DMS153 (cell line): ENCODE results near the gene OR10P1.

ENCODE experiments used
- DNase-seq: peaks from one replicate; lab custom pipeline; 2025; lab: John Stamatoyannopoulos, UW

Gene OR10P1

DNA sequence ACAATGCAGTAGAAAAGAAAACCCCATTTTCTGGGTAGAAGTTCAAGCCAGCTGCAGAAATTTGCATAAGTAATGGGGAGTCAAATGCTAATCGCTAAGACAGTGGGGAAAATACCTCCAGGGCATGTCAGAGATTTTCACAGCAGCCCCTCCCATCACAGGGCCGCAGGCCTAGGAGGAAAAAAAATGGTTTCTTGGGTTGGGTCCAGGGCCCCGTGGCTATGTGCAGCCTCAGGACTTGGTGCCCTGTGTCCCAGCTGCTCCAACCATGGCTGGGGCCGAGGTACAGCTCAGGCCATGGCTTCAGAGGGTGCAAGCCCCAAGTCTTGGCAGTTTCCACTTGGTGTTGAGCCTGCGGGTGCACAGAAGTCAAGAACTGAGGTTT is 14.6 kb downstream of the OR10P1 start:
- no peak for DNase-seq

DNA sequence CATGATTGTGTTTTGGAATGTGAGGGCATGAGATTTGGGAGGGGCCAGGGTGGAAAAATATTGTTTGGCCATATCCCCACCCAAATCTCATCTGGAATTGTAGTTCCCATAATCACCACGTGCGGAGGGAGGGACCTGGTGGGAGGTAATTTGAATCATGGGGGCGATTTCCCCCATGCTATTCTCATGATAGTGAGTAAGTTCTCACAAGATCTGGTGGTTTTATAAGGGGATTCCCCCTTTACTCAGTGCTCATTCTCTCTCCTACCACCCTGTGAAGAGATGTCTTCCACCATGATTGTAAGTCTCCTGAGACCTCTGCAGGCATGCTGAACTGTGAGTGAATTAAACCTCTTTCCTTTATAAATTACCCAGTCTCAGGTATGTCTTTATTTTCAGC is 15.7 kb downstream of the OR10P1 start:
- DNase-seq = no peak

DNA sequence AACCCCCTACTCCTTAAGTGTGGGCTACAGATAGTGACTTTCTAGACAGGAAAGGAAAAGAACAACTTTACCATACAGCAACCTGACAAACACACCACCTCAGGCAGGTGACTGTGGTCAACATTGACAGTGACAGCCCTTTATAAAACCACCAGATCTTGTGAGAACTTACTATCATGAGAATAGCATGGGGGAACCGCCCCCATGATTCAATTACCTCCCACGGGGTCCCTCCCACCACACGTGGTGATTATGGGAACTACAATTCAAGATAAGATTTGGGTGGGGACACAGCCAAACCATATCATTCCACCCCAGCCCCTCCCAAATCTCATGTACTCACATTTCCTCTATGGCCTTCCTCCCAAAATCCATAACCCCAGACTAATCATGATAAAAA is 16.3 kb downstream of the OR10P1 start:
- no peak for DNase-seq

DNA sequence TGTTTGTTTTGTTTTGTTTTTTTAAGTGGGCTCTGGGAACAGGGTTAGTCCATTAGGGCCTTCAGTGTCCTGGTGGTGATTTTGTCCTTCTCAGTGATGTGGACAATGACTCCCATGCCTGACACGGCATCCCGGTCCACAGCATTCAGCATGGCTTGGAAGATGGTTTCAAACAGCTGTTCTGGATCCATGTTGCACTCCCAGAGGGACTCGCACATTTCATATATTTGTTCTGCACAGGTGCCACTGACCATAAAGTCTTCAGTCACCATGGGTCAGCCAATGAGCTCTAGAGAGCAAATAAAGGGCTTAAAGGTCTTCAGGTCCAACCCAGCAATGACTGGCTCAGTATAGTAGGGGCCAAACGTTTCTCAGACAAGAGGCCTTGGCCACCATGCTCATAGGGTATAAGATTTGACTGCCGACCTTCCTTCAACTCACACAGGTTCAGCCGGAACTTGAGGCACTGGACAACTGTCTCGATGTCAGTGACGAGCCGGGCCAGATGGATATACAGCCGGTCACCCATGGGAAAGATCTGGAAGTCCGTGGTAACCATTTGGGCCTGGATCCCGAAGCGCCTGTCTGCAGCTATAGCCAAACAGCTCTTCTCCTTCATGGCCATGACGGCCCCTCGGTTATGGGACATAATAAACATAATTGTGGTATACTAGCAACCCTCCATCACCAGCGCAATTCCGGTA is 18.0 kb downstream of the OR10P1 start:
- no peak for DNase-seq

DNA sequence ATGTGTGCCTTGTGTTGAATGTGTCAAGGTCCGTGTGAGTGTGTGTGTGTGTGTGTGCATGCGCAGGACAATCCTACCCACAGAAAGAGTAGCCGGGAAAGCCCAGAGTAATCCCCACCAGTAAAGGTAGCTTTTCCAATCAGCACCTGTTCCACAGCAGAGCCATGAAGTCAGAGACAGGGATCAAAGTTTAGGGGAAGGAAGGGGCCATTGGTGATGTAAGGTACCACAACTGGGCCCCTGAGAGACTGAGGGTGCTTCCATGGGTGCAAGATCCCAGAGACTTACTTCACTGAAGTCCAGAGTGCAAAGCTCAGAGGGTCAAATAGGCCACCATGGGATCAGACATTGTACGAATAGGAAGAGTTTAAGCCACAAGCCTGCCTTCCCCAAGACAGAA is 20.5 kb downstream of the OR10P1 start:
- DNase-seq = no peak

DNA sequence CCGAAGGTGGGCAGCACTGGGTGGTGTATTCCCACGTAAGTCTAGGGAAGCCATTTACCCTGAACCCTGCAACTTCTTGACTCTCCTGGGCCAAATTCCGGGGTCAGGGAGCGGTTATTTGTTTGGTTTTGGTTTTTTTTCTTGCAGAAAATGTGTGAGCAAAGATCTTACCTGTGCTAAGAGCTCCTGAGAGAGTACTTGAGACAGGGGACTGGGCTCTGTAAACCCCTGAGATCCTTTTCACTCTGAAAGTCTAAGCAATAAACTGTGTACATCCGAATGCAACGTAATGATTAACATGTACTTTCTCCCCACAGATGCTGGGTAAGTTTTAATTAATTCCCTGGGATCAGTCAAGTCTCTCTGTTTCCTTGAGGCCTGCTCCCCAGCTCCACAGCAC is 21.5 kb downstream of the OR10P1 start:
- no peak for DNase-seq

DNA sequence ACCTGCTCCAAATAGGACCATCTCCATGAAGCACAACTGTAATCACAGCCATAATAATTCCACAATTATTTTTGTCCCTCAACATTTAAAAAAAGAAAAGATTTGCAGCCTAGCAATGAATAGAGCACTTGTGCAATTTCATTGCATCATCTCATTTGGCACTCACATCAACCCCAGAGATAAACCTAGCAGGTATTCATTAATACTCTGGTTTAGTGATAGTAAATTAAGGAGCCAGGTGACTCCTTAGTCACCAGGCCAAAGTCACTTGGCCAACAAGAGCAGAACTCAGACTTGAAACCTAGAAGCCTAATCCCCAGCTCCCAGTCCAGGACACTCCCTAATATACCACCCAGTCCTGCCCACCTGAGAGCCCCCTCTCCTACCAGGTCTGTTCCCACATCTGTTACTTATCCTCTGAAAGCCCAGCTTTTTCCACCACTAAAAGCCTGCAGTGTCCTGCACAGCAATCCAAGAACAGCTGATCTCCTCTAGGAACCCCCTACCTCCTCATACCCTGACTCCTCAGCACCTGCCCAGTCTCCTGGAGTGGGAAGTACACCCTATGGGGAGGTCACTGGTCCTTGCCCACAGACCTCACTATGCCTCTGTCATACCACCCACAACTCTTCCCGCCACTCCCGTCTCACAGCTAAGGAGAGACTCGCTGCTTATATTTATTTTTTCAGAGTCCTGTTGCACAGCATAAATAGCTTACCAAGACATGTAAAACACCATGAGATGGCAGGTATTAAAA is 22.1 kb downstream of the OR10P1 start:
- no peak for DNase-seq

DNA sequence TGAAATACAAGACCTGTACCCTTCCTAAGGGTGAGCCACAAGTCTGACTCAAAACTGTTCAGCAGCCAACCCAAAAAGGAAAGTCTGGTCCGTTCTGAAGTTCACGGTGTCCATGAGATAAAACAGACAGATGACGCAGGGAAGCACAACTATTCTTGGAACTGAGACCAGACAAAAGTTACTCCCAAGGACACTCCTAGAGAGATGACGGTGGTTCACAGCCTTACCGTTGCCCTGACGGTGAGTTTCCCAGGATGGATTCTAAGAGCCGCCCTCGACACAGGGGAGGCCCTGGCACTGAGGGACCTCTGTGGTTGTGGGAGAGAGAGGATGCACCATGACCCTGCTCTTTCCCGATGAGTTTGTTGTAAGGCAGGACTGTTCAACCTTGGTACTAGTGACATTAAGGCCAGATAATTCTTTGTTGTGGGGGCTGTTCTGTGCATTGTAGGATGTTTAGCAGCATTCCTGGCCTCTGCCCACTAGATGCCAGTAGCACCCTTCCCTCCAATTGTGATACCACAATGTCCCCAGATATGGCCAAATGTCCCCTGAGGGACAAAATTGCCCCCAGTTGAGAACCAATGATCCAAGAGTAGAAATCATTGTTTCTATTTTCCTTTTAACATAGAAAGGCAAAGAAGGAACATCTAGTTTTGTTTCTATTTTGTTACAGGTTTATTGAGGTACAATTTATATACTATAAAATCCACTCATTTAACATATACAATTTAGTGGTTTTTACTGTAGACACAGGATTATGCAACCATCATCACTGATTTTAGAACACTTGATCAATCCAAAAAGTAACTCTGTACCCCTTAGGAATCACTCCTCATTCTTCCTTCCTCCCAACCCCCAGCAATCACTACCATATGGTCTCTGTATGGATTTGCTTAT is 23.0 kb downstream of the OR10P1 start:
- DNase-seq = no peak

DNA sequence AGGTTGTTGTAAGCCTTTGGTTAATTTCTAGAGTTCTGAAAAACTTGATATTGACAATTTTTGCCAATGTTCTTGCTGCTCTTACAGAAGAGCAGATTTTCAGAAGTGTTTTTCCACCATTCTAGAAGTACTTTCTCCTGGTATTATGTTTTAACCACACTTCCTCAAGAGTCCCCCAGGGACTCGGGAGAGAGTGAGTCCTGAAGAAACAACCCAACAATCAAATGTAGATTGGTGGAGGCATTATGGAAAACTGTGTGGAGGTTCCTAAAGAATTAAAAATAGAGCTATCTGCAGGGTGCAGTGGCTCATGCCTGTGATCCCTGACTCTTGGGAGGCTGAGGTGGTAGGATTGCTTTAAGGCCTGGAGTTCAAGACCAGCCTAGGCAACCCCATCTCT is 26.7 kb downstream of the OR10P1 start:
- no peak for DNase-seq

DNA sequence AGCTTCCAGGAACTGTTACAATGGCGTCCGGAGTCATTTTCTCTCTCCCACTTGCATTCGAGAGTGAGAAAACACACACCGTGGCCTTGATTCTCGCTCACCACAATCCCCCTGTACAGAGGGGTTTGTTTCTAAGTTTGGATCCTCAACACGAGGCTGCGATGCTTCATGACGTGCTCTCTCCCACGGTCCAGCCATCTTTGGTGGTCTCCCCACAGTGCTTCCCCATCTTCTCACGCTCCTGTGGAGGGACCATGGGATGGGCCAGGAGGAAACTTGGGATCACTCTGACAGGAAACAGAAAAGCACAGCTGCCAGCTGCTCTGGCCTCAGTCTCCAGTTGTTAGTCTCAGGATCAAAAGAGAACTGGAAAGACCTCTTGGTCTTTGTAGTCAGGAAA is 28.1 kb downstream of the OR10P1 start:
- DNase-seq = no peak

DNA sequence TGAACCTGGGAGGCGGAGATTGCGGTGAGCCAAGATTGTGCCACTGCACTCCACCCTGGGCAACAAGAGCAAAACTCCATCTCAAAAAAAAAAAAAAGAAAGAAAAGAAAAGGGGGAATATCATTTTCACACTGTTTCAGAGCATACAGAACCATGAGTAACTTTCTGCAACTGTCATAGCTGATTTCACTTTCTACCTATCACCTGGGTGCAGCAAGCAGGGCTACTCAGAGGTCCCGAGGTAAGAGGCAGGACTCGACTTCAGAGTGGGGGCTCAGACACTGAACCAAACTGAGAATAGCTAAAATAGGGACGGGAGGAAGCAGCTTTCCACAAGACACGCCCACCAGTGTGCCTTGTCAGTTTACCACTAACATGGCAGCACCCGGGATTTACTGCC is 29.8 kb downstream of the OR10P1 start:
- no peak for DNase-seq

DNA sequence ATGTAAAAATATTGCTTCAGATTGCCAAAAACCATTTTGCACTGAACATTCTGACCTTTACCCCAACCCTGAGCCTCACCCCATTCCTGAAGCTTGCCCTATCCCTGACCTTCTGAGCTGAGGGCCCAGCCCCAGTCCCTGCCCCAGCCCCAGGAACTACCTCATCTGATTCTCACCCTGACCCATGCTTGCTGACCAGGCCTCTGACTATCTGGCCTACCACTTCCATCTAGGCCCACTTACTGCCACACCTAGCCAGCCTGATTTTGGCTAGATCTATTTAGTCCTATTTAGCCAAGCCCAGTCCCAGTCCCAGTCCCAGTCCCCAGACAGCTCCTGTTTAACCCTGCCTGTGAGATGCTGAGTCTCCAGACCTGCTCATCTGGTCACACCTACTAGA is 33.6 kb downstream of the OR10P1 start:
- no peak for DNase-seq

DNA sequence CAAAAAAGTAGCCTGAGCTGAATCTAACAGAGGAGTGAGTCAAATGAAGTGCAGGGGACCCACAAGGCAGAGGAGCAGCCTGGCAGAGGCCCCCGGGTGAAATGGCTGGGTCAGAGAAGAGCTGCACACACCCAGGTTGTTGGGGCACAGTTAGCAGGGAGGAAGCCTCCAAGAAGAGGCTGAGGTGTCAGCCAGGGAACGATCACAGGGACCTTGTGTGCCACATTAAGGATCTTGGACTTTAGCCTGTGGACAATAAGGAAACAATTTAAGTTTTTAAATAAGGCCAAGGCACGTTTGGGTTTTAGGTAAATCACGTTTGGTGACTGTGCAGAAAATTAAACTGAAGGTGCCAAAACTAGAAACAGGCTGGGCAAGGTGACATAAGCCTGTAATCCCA is 35.1 kb downstream of the OR10P1 start:
- DNase-seq = no peak

DNA sequence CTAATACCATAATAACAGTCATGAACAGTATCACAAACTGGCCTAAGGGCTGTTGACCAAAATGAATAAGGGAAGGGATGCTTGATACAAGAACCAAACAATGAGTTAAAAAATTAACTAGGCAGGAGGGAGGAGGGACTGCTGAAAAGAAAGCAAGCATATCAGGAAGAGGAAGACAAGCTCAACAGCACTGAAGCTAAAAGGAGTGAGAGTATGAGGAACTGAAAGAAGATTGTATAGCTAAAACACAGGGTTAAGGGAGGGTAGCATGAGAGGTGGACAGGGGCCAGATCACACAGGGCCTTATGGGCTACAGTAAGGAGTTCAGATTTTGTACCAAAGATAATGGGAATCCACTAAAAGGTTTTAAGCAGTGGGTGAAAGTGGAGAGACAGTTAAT is 36.9 kb downstream of the OR10P1 start:
- no peak for DNase-seq

DNA sequence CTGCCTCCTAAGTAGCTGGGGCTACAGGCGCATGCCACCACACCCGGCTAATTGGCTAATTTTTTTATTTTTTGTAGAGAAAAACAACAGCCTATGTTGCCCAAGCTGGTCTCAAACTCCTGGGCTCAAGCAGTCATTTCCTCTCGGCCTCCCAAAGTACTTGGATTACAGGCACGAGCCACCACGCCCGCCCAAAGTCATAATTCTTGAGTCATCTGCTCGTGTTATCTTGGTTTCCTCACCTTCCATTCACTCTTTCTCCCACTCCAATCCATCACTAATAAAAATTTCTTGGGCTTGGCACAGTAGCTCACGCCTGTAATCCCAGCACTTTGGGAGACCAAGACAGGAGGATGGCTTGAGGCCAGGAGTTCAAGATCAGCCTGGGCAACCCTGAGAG is 39.0 kb downstream of the OR10P1 start:
- no peak for DNase-seq

DNA sequence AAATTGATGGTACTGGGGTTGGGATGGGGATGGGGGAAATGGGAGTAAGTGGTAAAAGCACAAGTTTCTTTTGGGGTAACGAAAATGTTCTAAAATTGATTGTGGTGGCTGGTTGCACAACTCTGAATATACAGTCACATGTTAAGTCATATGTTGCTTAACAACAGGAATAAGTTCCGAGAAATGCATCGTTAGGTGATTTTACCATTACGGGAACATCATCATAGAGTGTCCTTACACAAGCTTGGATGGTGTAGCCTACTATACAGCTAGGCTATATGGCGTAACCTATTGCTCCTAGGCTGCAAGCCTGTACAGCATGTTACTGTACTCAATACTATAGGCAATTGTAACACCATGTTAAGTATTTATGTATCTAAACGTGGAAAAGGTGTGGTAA is 40.0 kb downstream of the OR10P1 start:
- DNase-seq = no peak

DNA sequence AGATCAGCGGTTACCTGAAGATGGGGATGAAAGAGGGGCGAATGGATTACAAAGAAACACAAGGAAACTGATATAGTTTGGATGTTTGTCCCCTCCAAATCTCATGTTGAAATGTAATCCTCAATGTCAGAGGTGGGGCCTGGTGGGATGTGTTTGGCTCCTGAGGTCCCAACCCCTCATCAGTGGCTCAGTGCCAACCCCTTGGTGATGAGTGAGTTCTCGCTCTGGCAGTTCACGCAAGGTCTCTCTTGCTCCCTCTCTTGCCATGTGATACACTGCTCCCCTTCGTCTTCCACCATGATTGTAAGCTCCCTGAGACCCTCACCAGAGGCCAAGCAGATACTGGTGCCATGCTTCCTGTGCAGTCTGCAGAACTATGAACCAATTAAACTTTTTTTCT is 43.0 kb downstream of the OR10P1 start:
- no peak for DNase-seq

DNA sequence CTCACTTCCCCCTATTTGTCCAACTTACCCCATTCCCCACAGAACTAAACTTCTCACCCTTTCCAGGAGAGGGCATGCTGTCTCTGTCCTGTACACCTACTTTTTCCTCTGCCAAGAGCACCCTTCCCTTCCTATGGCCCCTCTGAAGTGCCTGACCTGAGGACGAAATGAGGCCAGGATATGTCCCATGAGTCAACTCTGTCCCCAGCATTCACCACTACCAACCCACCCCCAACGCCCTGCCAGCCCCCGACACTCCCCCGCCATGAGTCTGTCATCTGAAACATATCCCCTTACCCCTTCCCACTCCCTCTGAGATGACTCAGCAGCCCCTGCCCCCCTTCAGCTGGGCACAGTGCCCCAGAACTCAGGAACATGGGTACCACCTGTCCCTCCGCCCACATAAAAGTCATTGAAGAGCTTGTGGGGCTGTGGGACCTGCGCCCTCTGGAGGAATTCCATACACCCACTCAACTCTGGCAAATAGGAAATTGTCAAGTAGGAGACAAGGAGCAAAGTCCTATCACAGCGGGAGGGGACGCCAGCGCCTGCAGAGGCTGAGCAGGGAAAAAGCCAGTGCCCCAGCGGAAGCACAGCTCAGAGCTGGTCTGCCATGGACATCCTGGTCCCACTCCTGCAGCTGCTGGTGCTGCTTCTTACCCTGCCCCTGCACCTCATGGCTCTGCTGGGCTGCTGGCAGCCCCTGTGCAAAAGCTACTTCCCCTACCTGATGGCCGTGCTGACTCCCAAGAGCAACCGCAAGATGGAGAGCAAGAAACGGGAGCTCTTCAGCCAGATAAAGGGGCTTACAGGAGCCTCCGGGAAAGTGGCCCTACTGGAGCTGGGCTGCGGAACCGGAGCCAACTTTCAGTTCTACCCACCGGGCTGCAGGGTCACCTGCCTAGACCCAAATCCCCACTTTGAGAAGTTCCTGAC is 44.7 kb downstream of the OR10P1 start:
- no peak for DNase-seq

DNA sequence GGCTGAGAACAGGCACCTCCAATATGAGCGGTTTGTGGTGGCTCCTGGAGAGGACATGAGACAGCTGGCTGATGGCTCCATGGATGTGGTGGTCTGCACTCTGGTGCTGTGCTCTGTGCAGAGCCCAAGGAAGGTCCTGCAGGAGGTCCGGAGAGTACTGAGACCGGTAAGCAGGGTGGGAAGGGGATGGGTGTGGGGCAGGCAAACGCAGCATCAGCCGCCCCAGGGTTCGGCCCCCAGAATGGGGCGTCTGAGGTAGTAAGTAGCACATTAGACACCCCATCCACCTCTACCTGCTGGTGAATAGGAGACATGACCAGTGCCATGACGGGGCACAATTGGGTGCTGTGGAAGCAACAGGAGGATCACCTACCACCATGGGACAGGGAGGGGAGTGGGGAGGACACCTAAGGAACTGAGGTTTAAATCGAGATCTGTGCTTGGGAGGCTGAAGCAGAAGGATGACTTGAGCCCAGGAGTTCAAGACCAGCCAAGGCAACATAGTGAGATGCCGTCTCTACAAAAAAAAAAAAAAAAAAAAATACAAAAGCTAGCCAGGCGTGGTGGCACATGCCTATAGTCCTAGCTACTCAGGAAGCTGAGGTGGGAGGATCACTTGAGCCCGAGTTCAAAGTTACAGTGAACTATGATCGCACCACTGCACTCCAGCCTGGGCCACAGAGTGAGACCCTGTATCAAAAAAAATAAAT is 45.5 kb downstream of the OR10P1 start:
- DNase-seq = no peak

DNA sequence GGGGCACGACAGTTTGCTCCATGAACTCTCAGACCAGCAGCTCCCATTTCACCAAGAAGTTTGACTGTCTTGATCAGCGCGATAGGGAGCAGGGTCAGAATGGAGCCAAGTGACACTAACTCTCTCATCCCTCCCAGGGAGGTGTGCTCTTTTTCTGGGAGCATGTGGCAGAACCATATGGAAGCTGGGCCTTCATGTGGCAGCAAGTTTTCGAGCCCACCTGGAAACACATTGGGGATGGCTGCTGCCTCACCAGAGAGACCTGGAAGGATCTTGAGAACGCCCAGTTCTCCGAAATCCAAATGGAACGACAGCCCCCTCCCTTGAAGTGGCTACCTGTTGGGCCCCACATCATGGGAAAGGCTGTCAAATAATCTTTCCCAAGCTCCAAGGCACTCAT is 47.0 kb downstream of the OR10P1 start:
- no peak for DNase-seq

DNA sequence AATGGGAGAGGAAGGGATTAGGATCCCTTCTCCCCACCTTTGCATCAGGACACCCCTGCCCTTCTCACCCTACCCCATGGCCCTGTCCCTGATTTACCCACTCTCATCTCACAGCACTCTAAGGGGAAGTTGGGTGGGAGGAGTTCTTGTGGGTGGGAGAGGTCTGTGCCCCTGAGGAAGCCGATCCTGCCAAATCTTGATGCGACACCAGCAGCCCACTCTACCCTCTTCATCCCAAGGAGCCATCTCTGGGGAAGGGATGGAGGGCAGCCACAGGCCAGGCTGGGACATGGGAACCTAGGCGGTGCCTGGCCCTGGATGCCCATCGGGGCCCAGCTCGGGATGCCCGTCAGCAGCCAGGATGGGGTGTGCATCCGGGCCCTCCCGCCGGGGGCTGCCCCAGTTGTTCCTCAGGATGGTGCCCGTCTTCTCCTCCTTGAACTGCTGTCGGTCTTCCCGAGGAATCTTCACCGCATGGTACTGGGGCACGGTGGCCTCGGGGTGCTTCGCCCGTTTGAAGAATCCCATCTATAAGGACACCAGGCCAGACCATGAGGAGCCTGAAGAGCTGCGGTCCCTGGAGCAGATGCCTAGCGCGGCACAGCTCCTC is 48.2 kb downstream of the OR10P1 start:
- no peak for DNase-seq
